HG03521 (cell line): ENCODE results near the gene CCDC86.
A peak's percentile ranks its signal among the peaks of the same experiment; 100 is the strongest.

ENCODE experiments used
- ATAC-seq: cut with Tn5 transposase; IDR thresholded peaks from one replicate; pipeline ENCODE4 v1.9.1; 2021; ENCODE audit warnings: mild to moderate bottlenecking, moderate library complexity; ENCODE audit not compliant: unreplicated experiment

The CCDC86 gene

GRCh38 chr11:60830478-60831142, 11.3 kb upstream of the CCDC86 start:
- peak; percentile 48 for ATAC-seq

- ATAC-seq: peak; percentile 73
These were observed 10.8 kb upstream of the CCDC86 start for GRCh38 chr11:60831143-60831500.

- no peak for ATAC-seq
These were observed 10.3 kb upstream of the CCDC86 start for GRCh38 chr11:60831501-60832079.

GRCh38 chr11:60834742-60835533, 7.0 kb upstream of the CCDC86 start:
- no peak for ATAC-seq

GRCh38 chr11:60835534-60835846, 6.4 kb upstream of the CCDC86 start:
- ATAC-seq: no peak

GRCh38 chr11:60836866-60837515, 4.9 kb upstream of the CCDC86 start:
- no peak for ATAC-seq

- ATAC-seq: no peak
These were observed 3.8 kb upstream of the CCDC86 start for GRCh38 chr11:60838132-60838531.

GRCh38 chr11:60840470-60841430, 1.2 kb upstream of the CCDC86 start:
- no peak for ATAC-seq

- ATAC-seq: no peak
These were observed 1.0 kb downstream of the CCDC86 start for GRCh38 chr11:60842668-60843600.

- no peak for ATAC-seq
These were observed 2.3 kb downstream of the CCDC86 start for GRCh38 chr11:60844045-60844869.

GRCh38 chr11:60844870-60845221, 2.9 kb downstream of the CCDC86 start:
- no peak for ATAC-seq

GRCh38 chr11:60845338-60845737, 3.4 kb downstream of the CCDC86 start:
- no peak for ATAC-seq

- no peak for ATAC-seq
These were observed 5.4 kb downstream of the CCDC86 start for GRCh38 chr11:60847281-60847680.

GRCh38 chr11:60847896-60848295, 6.0 kb downstream of the CCDC86 start:
- no peak for ATAC-seq

GRCh38 chr11:60848714-60849151, 6.8 kb downstream of the CCDC86 start:
- no peak for ATAC-seq

- ATAC-seq: no peak
These were observed 8.0 kb downstream of the CCDC86 start for GRCh38 chr11:60849641-60850520.

- ATAC-seq: no peak
These were observed 9.6 kb downstream of the CCDC86 start for GRCh38 chr11:60851327-60852104.
